Measurements from ENCODE around the gene IL9R.
"Not testable (repeated sequence)": the region's sequence is repeated elsewhere in the genome, so short reads cannot be mapped to it uniquely, and the experiment has no call there.

The IL9R gene

DNA sequence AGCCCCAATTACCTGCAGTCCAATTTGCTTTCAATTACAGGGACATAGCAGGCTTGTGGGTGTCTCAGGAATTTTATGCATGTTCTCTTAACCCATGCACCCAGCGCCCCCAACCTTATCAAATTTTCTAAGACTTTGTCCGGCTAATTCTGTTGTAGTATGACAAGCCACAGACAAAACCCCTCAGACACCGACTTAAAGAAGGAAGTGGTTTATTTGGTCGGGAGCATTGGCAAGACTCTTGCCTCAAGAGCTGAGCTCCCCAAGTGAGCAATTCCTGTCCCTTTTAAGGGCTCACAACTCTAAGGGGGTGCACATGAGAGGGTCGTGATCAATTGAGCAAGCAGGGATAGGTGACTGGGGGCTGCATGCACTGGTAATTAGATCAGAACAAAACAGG is 28.7 kb upstream of the IL9R start:
- no peak overlapping the region for H3K4me3 ChIP-seq (ENCODE audit: control insufficient read depth, low read depth, low read length)
- TF ChIP-seq, protein P1, sequence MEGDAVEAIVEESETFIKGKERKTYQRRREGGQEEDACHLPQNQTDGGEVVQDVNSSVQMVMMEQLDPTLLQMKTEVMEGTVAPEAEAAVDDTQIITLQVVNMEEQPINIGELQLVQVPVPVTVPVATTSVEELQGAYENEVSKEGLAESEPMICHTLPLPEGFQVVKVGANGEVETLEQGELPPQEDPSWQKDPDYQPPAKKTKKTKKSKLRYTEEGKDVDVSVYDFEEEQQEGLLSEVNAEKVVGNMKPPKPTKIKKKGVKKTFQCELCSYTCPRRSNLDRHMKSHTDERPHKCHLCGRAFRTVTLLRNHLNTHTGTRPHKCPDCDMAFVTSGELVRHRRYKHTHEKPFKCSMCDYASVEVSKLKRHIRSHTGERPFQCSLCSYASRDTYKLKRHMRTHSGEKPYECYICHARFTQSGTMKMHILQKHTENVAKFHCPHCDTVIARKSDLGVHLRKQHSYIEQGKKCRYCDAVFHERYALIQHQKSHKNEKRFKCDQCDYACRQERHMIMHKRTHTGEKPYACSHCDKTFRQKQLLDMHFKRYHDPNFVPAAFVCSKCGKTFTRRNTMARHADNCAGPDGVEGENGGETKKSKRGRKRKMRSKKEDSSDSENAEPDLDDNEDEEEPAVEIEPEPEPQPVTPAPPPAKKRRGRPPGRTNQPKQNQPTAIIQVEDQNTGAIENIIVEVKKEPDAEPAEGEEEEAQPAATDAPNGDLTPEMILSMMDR (IDR thresholded peaks at IDR 0.05; ENCODE audit: control insufficient read depth, insufficient read depth, low read depth, low read length, missing control alignments), result no peak
- no peak for DNase-seq (ENCODE audit: low read depth)

DNA sequence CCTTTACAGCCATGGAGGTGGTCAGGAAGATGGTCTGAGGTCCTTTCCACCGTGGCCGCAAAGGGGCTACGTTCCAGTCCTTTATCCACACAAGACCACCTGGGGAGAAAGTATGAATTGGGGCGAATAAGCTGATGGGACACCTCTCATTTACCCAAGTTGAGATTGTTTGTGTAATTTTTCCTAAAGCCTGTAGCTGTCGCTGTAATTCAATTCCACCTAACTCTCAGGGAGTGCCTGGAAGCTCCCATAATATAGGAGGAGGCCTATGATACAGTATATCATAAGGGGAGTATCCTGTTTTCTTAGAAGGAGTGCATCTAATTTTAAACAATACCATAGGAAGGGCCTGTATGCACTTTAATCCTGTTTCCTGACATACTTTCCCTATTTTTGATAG is 25.8 kb upstream of the IL9R start:
- H3K4me3 ChIP-seq (ENCODE audit: control insufficient read depth, low read depth, low read length); DNase-seq (ENCODE audit: low read depth): not testable (repeated sequence)
- TF ChIP-seq, protein P1 (IDR thresholded peaks at IDR 0.05; ENCODE audit: control insufficient read depth, insufficient read depth, low read depth, low read length, missing control alignments), result peak; percentile 11

DNA sequence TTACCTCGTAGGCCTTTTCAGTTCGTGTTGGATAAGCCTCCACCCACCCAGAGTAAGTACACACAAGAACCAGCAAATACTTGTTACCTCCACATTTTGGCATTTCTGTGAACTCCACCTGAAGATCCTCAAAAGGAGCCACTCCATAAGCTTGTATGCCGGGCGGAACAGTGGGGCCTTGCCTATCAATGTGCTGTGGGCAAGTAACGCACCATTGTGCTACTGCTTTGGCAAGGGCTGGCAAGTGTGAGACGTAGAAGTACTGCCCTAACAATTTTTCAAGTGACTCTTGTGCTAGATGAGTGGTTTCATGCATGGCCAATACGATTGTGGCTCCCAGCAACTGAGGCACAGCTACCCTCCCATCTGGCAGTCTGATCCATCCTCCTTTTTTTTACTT is 25.3 kb upstream of the IL9R start:
- not testable (repeated sequence) for H3K4me3 ChIP-seq (ENCODE audit: control insufficient read depth, low read depth, low read length); DNase-seq (ENCODE audit: low read depth)

DNA sequence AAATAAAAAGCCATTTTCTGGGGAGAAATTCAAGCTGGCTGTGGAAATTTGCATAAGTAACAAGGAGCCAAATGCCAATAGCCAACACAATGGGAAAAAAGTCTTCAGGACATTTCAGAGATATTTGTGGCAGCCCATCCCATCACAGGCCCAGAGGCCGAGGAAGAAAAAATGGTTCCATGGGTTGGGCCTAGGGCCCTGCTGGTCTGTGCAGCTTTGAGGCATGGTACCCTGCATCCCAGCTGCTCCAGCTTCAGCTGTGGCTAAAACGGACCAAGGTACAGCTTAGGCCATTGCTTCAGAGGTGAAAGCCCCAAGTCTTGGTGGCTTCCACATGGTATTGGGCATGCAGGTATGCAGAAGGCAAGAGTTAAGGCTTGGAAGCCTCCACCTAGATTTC is 14.2 kb upstream of the IL9R start:
- no peak for DNase-seq (ENCODE audit: low read depth)
- H3K4me3 ChIP-seq (ENCODE audit: control insufficient read depth, low read depth, low read length), result no peak overlapping the region
- TF ChIP-seq, protein P1 (IDR thresholded peaks at IDR 0.05; ENCODE audit: control insufficient read depth, insufficient read depth, low read depth, low read length, missing control alignments), result no peak

DNA sequence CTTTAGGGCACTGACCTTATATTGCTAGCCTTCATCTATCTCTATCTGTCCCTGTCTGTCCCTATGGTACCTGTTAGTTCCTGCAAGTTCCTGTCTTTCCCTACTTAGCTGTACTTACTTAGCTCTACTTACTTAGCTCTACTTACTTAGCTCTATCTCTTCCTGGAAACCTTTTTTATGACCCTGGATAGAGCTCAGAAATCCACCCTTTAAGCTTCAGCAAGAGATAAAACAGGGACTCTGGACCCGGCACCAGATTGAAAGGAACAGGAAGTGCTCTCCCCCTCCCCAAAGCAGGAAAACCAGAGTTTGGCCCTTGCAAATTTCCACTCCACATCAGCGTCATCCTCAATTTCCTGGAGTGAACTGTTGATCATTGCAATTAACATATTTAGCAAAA is 12.3 kb upstream of the IL9R start:
- no peak overlapping the region for H3K4me3 ChIP-seq (ENCODE audit: control insufficient read depth, low read depth, low read length)
- no peak for DNase-seq (ENCODE audit: low read depth)
- TF ChIP-seq, protein P1 (IDR thresholded peaks at IDR 0.05; ENCODE audit: control insufficient read depth, insufficient read depth, low read depth, low read length, missing control alignments), result no peak

DNA sequence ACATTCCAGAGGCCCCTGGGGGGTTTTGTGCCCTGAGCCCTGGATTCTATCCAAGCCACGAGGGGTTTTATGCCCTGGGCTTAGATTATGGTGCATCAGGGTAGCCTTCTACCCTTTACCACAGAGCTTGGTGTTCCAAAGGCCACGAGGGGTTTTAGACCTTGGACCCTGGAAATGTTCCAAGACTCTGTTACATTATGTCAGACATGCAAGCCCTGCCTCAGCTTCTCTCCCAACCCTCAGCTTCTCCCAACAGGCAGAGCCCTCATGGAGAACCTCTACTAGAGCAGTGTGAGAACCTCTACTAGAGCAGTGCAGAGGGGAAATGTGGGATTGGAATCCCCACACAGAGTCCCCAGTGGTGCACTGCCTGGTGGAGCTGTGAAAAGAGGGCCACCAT is 10.5 kb upstream of the IL9R start:
- not testable (repeated sequence) for DNase-seq (ENCODE audit: low read depth)

DNA sequence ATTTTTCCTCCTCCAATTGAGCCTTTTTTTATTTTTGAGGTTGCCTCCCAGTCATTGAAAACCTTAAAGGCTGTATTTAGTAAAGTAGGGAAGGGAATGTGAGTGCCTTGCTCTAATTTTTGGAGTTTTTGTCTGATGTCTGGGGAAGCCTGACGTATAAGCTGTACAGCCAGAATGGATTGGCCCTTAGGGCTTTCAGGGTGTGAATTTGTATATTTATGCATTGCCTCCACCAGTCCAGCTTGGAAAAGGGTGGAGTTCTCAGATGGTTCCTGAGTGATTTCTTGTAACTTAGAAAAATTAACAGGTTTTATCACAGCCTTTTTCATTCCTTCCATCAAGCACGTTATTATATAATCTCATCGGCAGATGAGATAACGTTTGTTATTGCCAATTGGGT is 8.6 kb upstream of the IL9R start:
- H3K4me3 ChIP-seq (ENCODE audit: control insufficient read depth, low read depth, low read length), result no peak overlapping the region
- TF ChIP-seq, protein P1 (IDR thresholded peaks at IDR 0.05; ENCODE audit: control insufficient read depth, insufficient read depth, low read depth, low read length, missing control alignments), result no peak
- DNase-seq (ENCODE audit: low read depth), result no peak

More for the DNA sequence above, 10.5 kb upstream of the IL9R start:
- H3K4me3 ChIP-seq (ENCODE audit: control insufficient read depth, low read depth, low read length), result not testable (repeated sequence)

DNA sequence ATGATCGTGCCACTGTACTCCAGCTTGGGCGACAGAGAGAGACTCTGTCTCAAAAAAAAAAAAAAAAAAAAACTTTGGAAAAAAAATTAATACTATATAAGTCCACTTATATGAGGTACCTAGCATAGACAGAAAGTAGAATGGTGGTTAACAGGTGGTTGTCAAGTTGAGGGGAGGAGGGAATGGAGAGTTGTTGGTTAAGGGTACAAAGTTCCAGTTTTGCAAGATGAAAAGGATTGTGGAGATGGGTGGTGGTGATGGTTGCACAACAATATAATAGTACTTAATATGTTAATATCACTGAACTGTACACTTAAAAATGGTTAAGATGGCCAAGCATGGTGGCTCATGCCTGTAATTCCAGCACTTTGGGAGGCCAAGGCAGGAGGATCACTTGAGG is 4.1 kb upstream of the IL9R start:
- no peak for DNase-seq (ENCODE audit: low read depth)
- TF ChIP-seq, protein P1 (IDR thresholded peaks at IDR 0.05; ENCODE audit: control insufficient read depth, insufficient read depth, low read depth, low read length, missing control alignments), result no peak
- H3K4me3 ChIP-seq (ENCODE audit: control insufficient read depth, low read depth, low read length), result no peak overlapping the region

Data from AG09309 (cell line).